Fibroblast of lung (primary cell): ENCODE data around the gene ZFP14. TPM values are rescaled to one million over a fixed set of nuclear protein-coding genes. Genes with fewer than 3 reads are reported as not detected.

Experiments used
- DNase-seq, 2 donors: peaks; one replicate each; pipeline versions ENCODE4 v3.0.0 to v3.0.0-alpha.2; 2010; ENCODE audit warnings: low read depth in 2 of 2
- H2AFZ ChIP-seq: 2 replicates; pipeline ENCODE4 v1.5.1; 2012; ENCODE audit warnings: low read length, control low read depth, inconsistent platforms
- H3K27ac ChIP-seq: 2 replicates; pipeline ENCODE4 v1.5.1; 2011; ENCODE audit warnings: low read length, control low read depth; ENCODE audit not compliant: insufficient read depth
- H3K27me3 ChIP-seq: 2 replicates; pipeline ENCODE4 v1.5.1; 2011; ENCODE audit warnings: mild to moderate bottlenecking, low read length; ENCODE audit not compliant: control insufficient read depth, insufficient read depth
- H3K36me3 ChIP-seq: 2 replicates; pipeline ENCODE4 v1.5.1; 2011; ENCODE audit warnings: low read length; ENCODE audit not compliant: control insufficient read depth, insufficient read depth
- H3K4me1 ChIP-seq: 2 replicates; pipeline ENCODE4 v1.5.1; 2011; ENCODE audit warnings: low read length; ENCODE audit not compliant: control insufficient read depth, insufficient read depth; ENCODE audit errors: extremely low read depth
- H3K4me2 ChIP-seq: 2 replicates; pipeline ENCODE4 v1.5.1; 2011; ENCODE audit warnings: low read length, control low read depth; ENCODE audit not compliant: insufficient read depth; ENCODE audit errors: extremely low read depth
- H3K4me3 ChIP-seq, 4 experiments: fragments of 200-600 bp in 1 of 4; sonication (generic) in 1 of 4; replicated peaks in 1 of 4; 2 replicates each; pipeline ENCODE4 v1.5.1; 2011 to 2016; ENCODE audit warnings: low read length in 4 of 4, low read depth in 3 of 4, mild to moderate bottlenecking in 3 of 4, control low read depth in 2 of 4, inconsistent platforms in 1 of 4, mixed read lengths in 1 of 4; ENCODE audit not compliant: insufficient read depth in 1 of 4; ENCODE audit errors: control extremely low read depth in 1 of 4
- H3K79me2 ChIP-seq: 2 replicates; pipeline ENCODE4 v1.5.1; 2012; ENCODE audit warnings: mild to moderate bottlenecking, low read length, inconsistent platforms; ENCODE audit not compliant: control insufficient read depth, insufficient read depth
- H3K9ac ChIP-seq: 2 replicates; pipeline ENCODE4 v1.5.1; 2011; ENCODE audit warnings: mild to moderate bottlenecking, low read length, control low read depth; ENCODE audit not compliant: insufficient read depth
- H3K9me3 ChIP-seq: 2 replicates; pipeline ENCODE4 v1.5.1; 2012; ENCODE audit warnings: low read depth, low read length; ENCODE audit not compliant: control insufficient read depth, insufficient read depth
- H4K20me1 ChIP-seq: 2 replicates; pipeline ENCODE4 v1.5.1; 2011; ENCODE audit warnings: low read length; ENCODE audit not compliant: control insufficient read depth, insufficient read depth; ENCODE audit errors: extremely low read depth
- EZH2 ChIP-seq: IDR thresholded peaks from 2 replicates; pipeline ENCODE4 v1.5.1; 2012; ENCODE audit warnings: low read length, control low read depth, mild to moderate bottlenecking; ENCODE audit errors: missing control alignments
- polyA plus RNA-seq, 2 donors: library from polyadenylated mRNA; depleted of rRNA in 1 of 2; stranded (reverse) in 1 of 2; unstranded in 1 of 2; fragments of >200 nt; gene quantifications; 2 replicates each; pipeline ENCODE4 v1.2.1, GENCODE V29; 2011 to 2012; ENCODE audit warnings: missing spikeins in 1 of 2
- total RNA-seq: library from RNA; depleted of rRNA; stranded (reverse); fragments of >200 nt; gene quantifications from 2 replicates; pipeline ENCODE4 v1.2.1, GENCODE V29; 2014
- TF ChIP-seq, protein P1 (sequence below), 2 donors: IDR thresholded peaks in 1 of 2; conservative IDR thresholded peaks in 1 of 2; 1 replicate in 1 of 2; 2 replicates in 1 of 2; pipeline ENCODE4 v1.5.1; 2011 to 2012; ENCODE audit warnings: low read length in 2 of 2, control low read depth in 1 of 2, inconsistent platforms in 1 of 2, low read depth in 1 of 2, mild to moderate bottlenecking in 1 of 2

ZFP14 gene
- total and polyA plus RNA-seq, 2 donors (not counting 1 experiment from before 2014, with no cell fraction given) = 1.2 to 8.1 TPM

DNA sequence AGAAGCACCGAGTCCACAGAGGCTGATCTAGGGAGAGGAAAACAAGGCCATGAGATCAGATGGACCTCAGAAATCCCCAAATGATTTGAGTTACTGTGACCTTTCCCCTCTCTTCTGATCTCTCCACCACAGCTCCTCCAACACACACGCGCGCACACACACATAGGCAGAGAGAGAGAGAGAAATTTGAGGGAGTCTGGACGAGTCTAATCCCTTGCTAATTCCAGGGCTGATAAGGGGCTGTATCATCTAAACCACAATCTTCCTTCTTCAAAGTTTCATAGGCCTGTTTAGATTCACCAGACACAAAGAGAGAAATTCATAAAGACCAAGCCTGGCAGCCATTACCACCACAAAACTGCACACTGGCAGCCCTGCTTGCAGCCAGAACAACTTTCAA is 30.8 kb upstream of the ZFP14 start:
- Histone ChIP-seq H3K4me2 (no peak overlapping the region), H3K9me3 (no peaks in the 10 kb centered on the region), H3K36me3 (peaks cover 6% of the 10 kb centered on the region), H3K27me3 (no peaks in the 10 kb centered on the region), H3K4me1 (no peaks in the 10 kb centered on the region), H3K4me3 (no peak overlapping the region), H3K9ac (no peak overlapping the region), H2AFZ (no peak overlapping the region), H4K20me1 (no peaks in the 10 kb centered on the region), H3K27ac (no peak overlapping the region), H3K79me2 (no peaks in the 10 kb centered on the region)
- peak in 1 of 2 donors; percentile 73 for DNase-seq
- TF ChIP-seq, protein P1, sequence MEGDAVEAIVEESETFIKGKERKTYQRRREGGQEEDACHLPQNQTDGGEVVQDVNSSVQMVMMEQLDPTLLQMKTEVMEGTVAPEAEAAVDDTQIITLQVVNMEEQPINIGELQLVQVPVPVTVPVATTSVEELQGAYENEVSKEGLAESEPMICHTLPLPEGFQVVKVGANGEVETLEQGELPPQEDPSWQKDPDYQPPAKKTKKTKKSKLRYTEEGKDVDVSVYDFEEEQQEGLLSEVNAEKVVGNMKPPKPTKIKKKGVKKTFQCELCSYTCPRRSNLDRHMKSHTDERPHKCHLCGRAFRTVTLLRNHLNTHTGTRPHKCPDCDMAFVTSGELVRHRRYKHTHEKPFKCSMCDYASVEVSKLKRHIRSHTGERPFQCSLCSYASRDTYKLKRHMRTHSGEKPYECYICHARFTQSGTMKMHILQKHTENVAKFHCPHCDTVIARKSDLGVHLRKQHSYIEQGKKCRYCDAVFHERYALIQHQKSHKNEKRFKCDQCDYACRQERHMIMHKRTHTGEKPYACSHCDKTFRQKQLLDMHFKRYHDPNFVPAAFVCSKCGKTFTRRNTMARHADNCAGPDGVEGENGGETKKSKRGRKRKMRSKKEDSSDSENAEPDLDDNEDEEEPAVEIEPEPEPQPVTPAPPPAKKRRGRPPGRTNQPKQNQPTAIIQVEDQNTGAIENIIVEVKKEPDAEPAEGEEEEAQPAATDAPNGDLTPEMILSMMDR (conservative IDR thresholded peaks at IDR 0.05 in 1 of 2, IDR thresholded peaks at IDR 0.05 in 1 of 2; ENCODE audit: low read depth in 1 of 2, low read length in 2 of 2) = no peak
- no peak for TF ChIP-seq EZH2

DNA sequence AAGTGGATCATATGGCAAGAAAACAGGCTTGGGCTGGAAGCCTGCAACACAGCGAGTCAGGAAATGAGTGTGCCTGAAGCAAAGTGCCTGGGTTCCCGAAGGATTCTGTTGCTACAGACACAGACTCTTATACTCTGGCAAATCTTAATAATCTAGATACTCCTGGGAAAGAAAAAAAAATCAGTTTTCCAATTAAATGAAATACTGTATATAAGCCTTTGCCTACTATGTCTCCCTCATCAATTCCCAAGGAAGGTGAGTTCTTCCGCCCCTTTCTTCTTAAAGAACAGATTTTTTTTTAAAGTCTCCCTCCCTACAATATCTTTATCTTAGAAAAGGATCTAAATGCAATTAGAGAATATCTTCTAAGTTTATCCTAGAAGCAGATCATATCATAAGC is 29.1 kb upstream of the ZFP14 start:
- Histone ChIP-seq H3K27ac (no peak overlapping the region), H3K4me2 (no peak overlapping the region), H4K20me1 (no peaks in the 10 kb centered on the region), H3K4me1 (no peaks in the 10 kb centered on the region), H3K4me3 (no peak overlapping the region), H3K27me3 (no peaks in the 10 kb centered on the region), H3K9me3 (no peaks in the 10 kb centered on the region), H3K9ac (no peak overlapping the region), H3K79me2 (no peaks in the 10 kb centered on the region), H3K36me3 (peaks cover 8% of the 10 kb centered on the region), H2AFZ (no peak overlapping the region)
- TF ChIP-seq, protein P1 (conservative IDR thresholded peaks at IDR 0.05 in 1 of 2, IDR thresholded peaks at IDR 0.05 in 1 of 2; ENCODE audit: low read depth in 1 of 2, low read length in 2 of 2) = no peak
- no peak for TF ChIP-seq EZH2
- DNase-seq = no peak

DNA sequence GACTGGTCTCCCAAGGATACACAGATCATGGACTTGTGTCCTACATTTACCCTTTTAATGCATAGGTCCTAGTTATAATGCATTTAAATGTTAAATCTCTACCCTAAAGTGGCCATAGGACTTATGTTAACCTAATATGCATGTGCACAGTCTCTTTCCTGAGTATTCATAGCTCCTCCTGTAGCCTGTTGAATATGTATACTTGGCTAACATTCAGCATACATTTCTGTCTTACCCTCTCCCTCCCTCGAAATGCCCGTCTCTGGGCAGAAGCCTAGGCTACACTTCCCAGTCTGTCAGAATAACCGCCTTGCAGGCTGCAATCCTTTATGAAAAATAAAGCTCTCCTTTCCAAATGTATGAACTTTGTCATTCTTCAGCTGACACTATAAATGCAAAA is 25.5 kb upstream of the ZFP14 start:
- peaks cover 7% of the 10 kb centered on the region for H3K36me3 ChIP-seq
- TF ChIP-seq, protein P1 (conservative IDR thresholded peaks at IDR 0.05 in 1 of 2, IDR thresholded peaks at IDR 0.05 in 1 of 2; ENCODE audit: low read depth in 1 of 2, low read length in 2 of 2) = no peak
- TF ChIP-seq EZH2 = no peak
- H3K27ac ChIP-seq = no peak overlapping the region
- no peaks in the 10 kb centered on the region for H3K4me1 ChIP-seq
- DNase-seq = no peak
- H3K27me3 ChIP-seq = no peaks in the 10 kb centered on the region
- no peak overlapping the region for H2AFZ ChIP-seq
- no peaks in the 10 kb centered on the region for H4K20me1 ChIP-seq
- no peak overlapping the region for H3K4me3 ChIP-seq
- H3K9ac ChIP-seq = no peak overlapping the region
- H3K4me2 ChIP-seq = no peak overlapping the region
- H3K9me3 ChIP-seq = no peaks in the 10 kb centered on the region
- H3K79me2 ChIP-seq = no peaks in the 10 kb centered on the region
